Lung microvascular endothelial cell (primary cell): ENCODE data around the gene IL1RAP. TPM values are rescaled to one million over a fixed set of nuclear protein-coding genes. Genes with fewer than 3 reads are reported as not detected.

Source experiments
- DNase-seq, 2 donors: peaks; one replicate each; pipeline versions ENCODE4 v3.0.0 to v3.0.0-alpha.2; 2010; ENCODE audit warnings: low read depth in 2 of 2
- total RNA-seq: library from RNA; depleted of rRNA; stranded (reverse); fragments of >200 nt; gene quantifications from 2 replicates; pipeline ENCODE4 v1.2.1, GENCODE V29; 2014

Gene IL1RAP
- total RNA-seq, 1 donor from 2014 or later = 1.8 TPM

GRCh38 chr3:190539526-190539925, 25.6 kb downstream of the IL1RAP start:
- DNase-seq = no peak

GRCh38 chr3:190541008-190541407, 27.1 kb downstream of the IL1RAP start:
- DNase-seq = no peak

GRCh38 chr3:190541560-190541959, 27.7 kb downstream of the IL1RAP start:
- no peak for DNase-seq

- no peak for DNase-seq
These were observed 29.0 kb downstream of the IL1RAP start for GRCh38 chr3:190542846-190543245.

- DNase-seq = no peak
These were observed 29.8 kb downstream of the IL1RAP start for GRCh38 chr3:190543671-190544070.

- DNase-seq = no peak
These were observed 31.3 kb downstream of the IL1RAP start for GRCh38 chr3:190545191-190545590.

- no peak for DNase-seq
These were observed 33.1 kb downstream of the IL1RAP start for GRCh38 chr3:190546881-190547510.

- no peak for DNase-seq
These were observed 34.3 kb downstream of the IL1RAP start for GRCh38 chr3:190548031-190548656.

- DNase-seq = no peak
These were observed 38.1 kb downstream of the IL1RAP start for GRCh38 chr3:190552021-190552420.

GRCh38 chr3:190552969-190553759, 39.3 kb downstream of the IL1RAP start:
- DNase-seq = no peak

GRCh38 chr3:190554197-190554596, 40.3 kb downstream of the IL1RAP start:
- DNase-seq = no peak

GRCh38 chr3:190556351-190556750, 42.5 kb downstream of the IL1RAP start:
- DNase-seq = no peak

GRCh38 chr3:190557296-190557695, 43.4 kb downstream of the IL1RAP start:
- DNase-seq = no peak

- no peak for DNase-seq
These were observed 44.4 kb downstream of the IL1RAP start for GRCh38 chr3:190558316-190558715.

GRCh38 chr3:190558796-190559195, 44.9 kb downstream of the IL1RAP start:
- no peak for DNase-seq

- no peak for DNase-seq
These were observed 46.4 kb downstream of the IL1RAP start for GRCh38 chr3:190560013-190560895.

GRCh38 chr3:190562866-190563510, 49.1 kb downstream of the IL1RAP start:
- DNase-seq = no peak

GRCh38 chr3:190564175-190564574, 50.3 kb downstream of the IL1RAP start:
- no peak for DNase-seq

GRCh38 chr3:190566043-190566933, 52.4 kb downstream of the IL1RAP start:
- DNase-seq = peak; percentile 90 to 100

GRCh38 chr3:190568036-190568435, 54.2 kb downstream of the IL1RAP start:
- DNase-seq = no peak
